Measurements from ENCODE around the gene SARS1.

SARS1 gene

GRCh38 chr1:109247401-109248365 lies 34.0 kb downstream of the SARS1 start:
- H3K27ac ChIP-seq, result no peak overlapping the region
- no peak overlapping the region for H3K4me3 ChIP-seq
- DNase-seq (ENCODE audit: low read depth, low spot score), result no peak
- no peak overlapping the region for H3K9ac ChIP-seq (ENCODE audit: insufficient read length)
- H3K9me3 ChIP-seq (ENCODE audit: low read depth, low read length), result no peaks in the 10 kb centered on the region
- TF ChIP-seq POLR2AphosphoS5 (IDR thresholded peaks at IDR 0.05; ENCODE audit: borderline replicate concordance, low read depth, low read length) (no peak), EZH2 (IDR thresholded peaks at IDR 0.05) (no peak), FOXP2 (optimal IDR thresholded peaks at IDR 0.05; ENCODE audit: control extremely low read depth, extremely low read length, insufficient read depth) (no peak)
- no peaks in the 10 kb centered on the region; the same call in 1 of the 2 replicates for H3K36me3 ChIP-seq (ENCODE audit: insufficient read depth, low read length)

- DNase-seq (ENCODE audit: low read depth, low spot score), result no peak
- H3K27ac ChIP-seq, result no peak overlapping the region
- H3K9ac ChIP-seq (ENCODE audit: insufficient read length), result no peak overlapping the region
- no peaks in the 10 kb centered on the region; the same call in 1 of the 2 replicates for H3K36me3 ChIP-seq (ENCODE audit: insufficient read depth, low read length)
- TF ChIP-seq FOXP2 (optimal IDR thresholded peaks at IDR 0.05; ENCODE audit: control extremely low read depth, extremely low read length, insufficient read depth) (no peak), EZH2 (IDR thresholded peaks at IDR 0.05) (no peak), POLR2AphosphoS5 (IDR thresholded peaks at IDR 0.05; ENCODE audit: borderline replicate concordance, low read depth, low read length) (no peak)
- no peak overlapping the region for H3K4me3 ChIP-seq
- H3K9me3 ChIP-seq (ENCODE audit: low read depth, low read length), result no peaks in the 10 kb centered on the region
These were observed 34.7 kb downstream of the SARS1 start for GRCh38 chr1:109248444-109248796.

GRCh38 chr1:109248797-109249629 lies 35.3 kb downstream of the SARS1 start, which contains the start of gene CELSR2:
CELSR2 (plus strand) TSS chr1:109249539; CDS start chr1:109250080, 541 bp downstream.
- TF ChIP-seq FOXP2 (optimal IDR thresholded peaks at IDR 0.05; ENCODE audit: control extremely low read depth, extremely low read length, insufficient read depth), result no peak
- peak; percentile 29; the same call in 1 of the 2 replicates for TF ChIP-seq POLR2AphosphoS5 (IDR thresholded peaks at IDR 0.05; ENCODE audit: borderline replicate concordance, low read depth, low read length)
- no peak for TF ChIP-seq EZH2 (IDR thresholded peaks at IDR 0.05)
- H3K9ac ChIP-seq (ENCODE audit: insufficient read length), result no peak within 1 kb of the TSS
- no peaks in the 10 kb centered on the region for H3K9me3 ChIP-seq (ENCODE audit: low read depth, low read length)
- H3K27ac ChIP-seq, result no peak within 1 kb of the TSS
- H3K36me3 ChIP-seq (ENCODE audit: insufficient read depth, low read length), result no peaks in the 10 kb centered on the region; the same call in 1 of the 2 replicates
- DNase-seq (ENCODE audit: low read depth, low spot score), result no peak
- H3K4me3 ChIP-seq, result peak within 1 kb of the TSS; percentile 75

GRCh38 chr1:109249654-109250401 lies 36.1 kb downstream of the SARS1 start:
- TF ChIP-seq POLR2AphosphoS5 (IDR thresholded peaks at IDR 0.05; ENCODE audit: borderline replicate concordance, low read depth, low read length), result no peak
- TF ChIP-seq FOXP2 (optimal IDR thresholded peaks at IDR 0.05; ENCODE audit: control extremely low read depth, extremely low read length, insufficient read depth), result no peak
- no peak for TF ChIP-seq EZH2 (IDR thresholded peaks at IDR 0.05)
- Histone ChIP-seq H3K27ac (no peak overlapping the region), H3K9me3 (ENCODE audit: low read depth, low read length) (no peaks in the 10 kb centered on the region), H3K9ac (ENCODE audit: insufficient read length) (no peak overlapping the region), H3K36me3 (ENCODE audit: insufficient read depth, low read length) (no peaks in the 10 kb centered on the region; the same call in 1 of the 2 replicates), H3K4me3 (peak overlapping the region; percentile 75)
- DNase-seq (ENCODE audit: low read depth, low spot score), result no peak

- no peak overlapping the region for H3K9ac ChIP-seq (ENCODE audit: insufficient read length)
- DNase-seq (ENCODE audit: low read depth, low spot score), result no peak
- no peak for TF ChIP-seq EZH2 (IDR thresholded peaks at IDR 0.05)
- no peak for TF ChIP-seq POLR2AphosphoS5 (IDR thresholded peaks at IDR 0.05; ENCODE audit: borderline replicate concordance, low read depth, low read length)
- TF ChIP-seq FOXP2 (optimal IDR thresholded peaks at IDR 0.05; ENCODE audit: control extremely low read depth, extremely low read length, insufficient read depth), result no peak
- peak overlapping the region; percentile 75 for H3K4me3 ChIP-seq
- no peaks in the 10 kb centered on the region; the same call in 1 of the 2 replicates for H3K36me3 ChIP-seq (ENCODE audit: insufficient read depth, low read length)
- H3K9me3 ChIP-seq (ENCODE audit: low read depth, low read length), result no peaks in the 10 kb centered on the region
- H3K27ac ChIP-seq, result no peak overlapping the region
These were observed 36.9 kb downstream of the SARS1 start for GRCh38 chr1:109250454-109251276.

GRCh38 chr1:109251277-109252166 lies 37.8 kb downstream of the SARS1 start:
- no peak for DNase-seq (ENCODE audit: low read depth, low spot score)
- Histone ChIP-seq H3K9ac (ENCODE audit: insufficient read length) (no peak overlapping the region), H3K4me3 (no peak overlapping the region), H3K27ac (no peak overlapping the region), H3K36me3 (ENCODE audit: insufficient read depth, low read length) (no peaks in the 10 kb centered on the region; the same call in 1 of the 2 replicates), H3K9me3 (ENCODE audit: low read depth, low read length) (no peaks in the 10 kb centered on the region)
- no peak for TF ChIP-seq FOXP2 (optimal IDR thresholded peaks at IDR 0.05; ENCODE audit: control extremely low read depth, extremely low read length, insufficient read depth)
- no peak for TF ChIP-seq POLR2AphosphoS5 (IDR thresholded peaks at IDR 0.05; ENCODE audit: borderline replicate concordance, low read depth, low read length)
- TF ChIP-seq EZH2 (IDR thresholded peaks at IDR 0.05), result no peak
